IMR-90 (cell line): ENCODE results near the gene TEC. TPM values are rescaled to one million over a fixed set of nuclear protein-coding genes. Genes with fewer than 3 reads are reported as not detected.

ENCODE experiments used
- RAD21 ChIP-seq: IDR thresholded peaks from 2 replicates; pipeline ENCODE4 v1.6.1; 2012; ENCODE audit warnings: low read length, improper control_type of control experiment
- microRNA-seq, 2 experiments: library from miRNA; stranded (forward) in 1 of 2; unstranded in 1 of 2; fragments of 10-50 nt in 1 of 2; fragments of <30 nt in 1 of 2; gene quantifications in 1 of 2; microRNA quantifications in 1 of 2; one replicate each; pipeline versions ENCODE3 to v1.1.0; 2013 to 2020; ENCODE audit not compliant: insufficient read depth in 1 of 2, insufficient read length in 1 of 2, unreplicated experiment in 1 of 2
- polyA plus RNA-seq, 3 experiments: library from polyadenylated mRNA; depleted of rRNA; stranded (reverse); fragments of >200 nt; gene quantifications; 2 replicates each; pipeline ENCODE4 v1.2.3, GENCODE V29; 2012; ENCODE audit warnings: low replicate concordance in 1 of 3
- small RNA-seq, 5 experiments: library from RNA; depleted of rRNA; stranded (forward); fragments of <200 nt; gene quantifications; one replicate each; pipeline ENCODE3, GENCODE V24; 2012
- total RNA-seq: library from RNA; depleted of rRNA; stranded (reverse); fragments of >200 nt; gene quantifications from 2 replicates; pipeline ENCODE4 v1.2.3, GENCODE V29; 2012; rRNA removed

Gene TEC
- total and polyA plus RNA-seq, 2 of the 4 experiments (the other 2 are of a cell fraction) = 0.39 to 0.54 TPM

- TF ChIP-seq RAD21 = no peak
These were observed 183.6 kb downstream of the TEC start (continued) for GRCh38 chr4:48085821-48086589.

Small RNA genes within 50 kb of the gene (microRNA-seq; reads per million reads assigned to microRNA genes)
- gene RF00019 (ENCODE audit: insufficient read depth, insufficient read length) (not detected), gene RF00026 (ENCODE audit: insufficient read depth, insufficient read length) (not detected), gene RNU6-838P (ENCODE audit: insufficient read depth, insufficient read length) (not detected)

Small RNA genes within 50 kb of the gene (small RNA-seq; reads per million reads assigned to genes)
- 0 reads per million in 5 experiments for gene RF00019
- gene RF00026 = 0 reads per million in 5 experiments
- 0 to 1.2 (median 0) reads per million in 5 experiments for gene RNU6-838P

Other genes starting within 250 kb of the TEC start
- not detected in 2 replicates for gene TXK, start 135.6 kb downstream of the TEC start, total RNA-seq
- not detected in 2 replicates for gene TXK, start 135.6 kb downstream of the TEC start, polyA plus RNA-seq (2012; rRNA removed)
- gene SLAIN2, start 71.7 kb upstream of the TEC start, total RNA-seq = 23.3 and 32.2 TPM in 2 replicates
- 42.3 and 53.0 TPM in 2 replicates for gene SLAIN2, start 71.7 kb upstream of the TEC start, polyA plus RNA-seq (2012; rRNA removed)
- not detected in 2 replicates for gene SLC10A4, start 213.5 kb upstream of the TEC start, total RNA-seq
- not detected in 2 replicates for gene SLC10A4, start 213.5 kb upstream of the TEC start, polyA plus RNA-seq (2012; rRNA removed)
- not detected in 2 replicates for gene ZAR1, start 220.4 kb upstream of the TEC start, total RNA-seq
- not detected in 2 replicates for gene ZAR1, start 220.4 kb upstream of the TEC start, polyA plus RNA-seq (2012; rRNA removed)